BLaER1 (cell line): ENCODE results near the gene RBP3.

Experiments
- H3K27ac ChIP-seq: shearing (Covaris generic); formaldehyde crosslinking; 2 replicates; pipeline ENCODE4 v1.8.1; 2022
- H3K27me3 ChIP-seq: shearing (Covaris generic); formaldehyde crosslinking; 2 replicates; pipeline ENCODE4 v1.8.1; 2022
- H3K36me3 ChIP-seq: shearing (Covaris generic); formaldehyde crosslinking; 2 replicates; pipeline ENCODE4 v1.8.1; 2022
- H3K4me1 ChIP-seq: shearing (Covaris generic); formaldehyde crosslinking; 2 replicates; pipeline ENCODE4 v1.8.1; 2022
- H3K4me2 ChIP-seq: shearing (Covaris generic); formaldehyde crosslinking; 2 replicates; pipeline ENCODE4 v1.8.1; 2022
- H3K4me3 ChIP-seq: shearing (Covaris generic); formaldehyde crosslinking; 2 replicates; pipeline ENCODE4 v1.8.1; 2022
- H3K9ac ChIP-seq: shearing (Covaris generic); formaldehyde crosslinking; 2 replicates; pipeline ENCODE4 v1.8.1; 2022
- H3K9me3 ChIP-seq: shearing (Covaris generic); formaldehyde crosslinking; 2 replicates; pipeline ENCODE4 v1.8.1; 2022
- H4K20me1 ChIP-seq: shearing (Covaris generic); formaldehyde crosslinking; 2 replicates; pipeline ENCODE4 v1.8.1; 2022
- Cebpa-rat ChIP-seq: shearing (Covaris generic); IDR thresholded peaks from 2 replicates; pipeline ENCODE4 v1.8.1; 2022

RBP3 gene

DNA sequence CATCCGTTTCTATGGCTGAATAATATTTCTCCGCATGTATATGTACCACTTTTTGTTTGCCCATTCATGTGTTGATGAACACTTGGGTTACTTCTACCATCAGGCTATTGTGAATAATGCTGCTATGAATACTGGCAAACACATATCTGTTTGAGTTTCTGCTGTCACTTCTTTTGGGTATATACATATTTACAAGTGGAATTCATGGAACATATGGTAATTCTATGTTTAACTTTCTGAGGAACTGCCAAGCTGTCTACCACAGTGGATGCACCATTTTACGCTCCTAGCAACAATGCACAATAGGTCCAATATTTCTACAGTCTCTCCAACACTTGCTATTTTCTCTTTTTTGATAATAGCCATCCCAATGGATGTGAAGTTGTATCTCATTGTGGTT, 41.5 kb downstream of the RBP3 start:
- Histone ChIP-seq H3K27me3 (no peaks in the 10 kb centered on the region), H3K36me3 (no peaks in the 10 kb centered on the region), H3K9me3 (peaks cover 8% of the 10 kb centered on the region), H3K4me3 (no peak overlapping the region), H3K27ac (no peak overlapping the region), H3K4me1 (peaks cover 6% of the 10 kb centered on the region), H3K9ac (no peak overlapping the region), H4K20me1 (no peaks in the 10 kb centered on the region), H3K4me2 (no peak overlapping the region)
- no peak for TF ChIP-seq Cebpa-rat

- Histone ChIP-seq H3K4me2 (no peak overlapping the region), H3K9me3 (no peaks in the 10 kb centered on the region), H3K9ac (no peak overlapping the region), H3K4me1 (no peaks in the 10 kb centered on the region), H4K20me1 (no peaks in the 10 kb centered on the region), H3K4me3 (no peak overlapping the region), H3K36me3 (no peaks in the 10 kb centered on the region), H3K27me3 (no peaks in the 10 kb centered on the region), H3K27ac (no peak overlapping the region)
- no peak for TF ChIP-seq Cebpa-rat
These were observed 48.2 kb downstream of the RBP3 start for GRCh38 chr10:47396311-47396717.

GRCh38 chr10:47397256-47397655, 49.1 kb downstream of the RBP3 start:
- no peaks in the 10 kb centered on the region for H3K36me3 ChIP-seq
- H3K4me2 ChIP-seq = no peak overlapping the region
- no peaks in the 10 kb centered on the region for H3K9me3 ChIP-seq
- no peak overlapping the region for H3K27ac ChIP-seq
- H3K27me3 ChIP-seq = no peaks in the 10 kb centered on the region
- H4K20me1 ChIP-seq = no peaks in the 10 kb centered on the region
- H3K4me1 ChIP-seq = no peaks in the 10 kb centered on the region
- TF ChIP-seq Cebpa-rat = no peak
- no peak overlapping the region for H3K9ac ChIP-seq
- no peak overlapping the region for H3K4me3 ChIP-seq

GRCh38 chr10:47400251-47400650, 52.1 kb downstream of the RBP3 start:
- H3K36me3 ChIP-seq = no peaks in the 10 kb centered on the region
- H3K9ac ChIP-seq = no peak overlapping the region
- H3K4me3 ChIP-seq = no peak overlapping the region
- no peaks in the 10 kb centered on the region for H4K20me1 ChIP-seq
- H3K9me3 ChIP-seq = no peaks in the 10 kb centered on the region
- no peak for TF ChIP-seq Cebpa-rat
- H3K27me3 ChIP-seq = no peaks in the 10 kb centered on the region
- H3K27ac ChIP-seq = no peak overlapping the region
- H3K4me2 ChIP-seq = no peak overlapping the region
- no peaks in the 10 kb centered on the region for H3K4me1 ChIP-seq

DNA sequence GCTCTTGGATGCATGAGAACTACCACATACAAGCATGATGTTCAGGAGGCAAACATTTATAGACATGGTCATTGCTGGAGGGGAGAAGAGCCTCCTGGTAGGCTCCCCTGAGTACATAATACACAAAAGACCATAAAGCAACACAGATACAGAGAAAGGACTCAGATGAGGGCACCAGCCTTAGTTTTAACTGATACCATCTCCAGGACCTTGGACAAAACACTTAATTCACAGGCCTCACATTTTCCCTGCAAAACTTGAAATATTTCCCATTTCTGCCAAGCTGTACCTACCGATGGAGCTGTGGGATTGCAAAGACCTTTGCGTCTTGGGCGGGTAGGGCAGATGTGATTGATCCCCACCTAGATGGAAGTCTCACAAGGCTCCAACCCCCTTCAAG, 52.6 kb downstream of the RBP3 start:
- no peak overlapping the region for H3K27ac ChIP-seq
- TF ChIP-seq Cebpa-rat = no peak
- no peaks in the 10 kb centered on the region for H4K20me1 ChIP-seq
- no peak overlapping the region for H3K4me3 ChIP-seq
- H3K9me3 ChIP-seq = no peaks in the 10 kb centered on the region
- H3K9ac ChIP-seq = no peak overlapping the region
- H3K36me3 ChIP-seq = no peaks in the 10 kb centered on the region
- H3K4me2 ChIP-seq = no peak overlapping the region
- no peaks in the 10 kb centered on the region for H3K4me1 ChIP-seq
- no peaks in the 10 kb centered on the region for H3K27me3 ChIP-seq

- no peak overlapping the region for H3K4me3 ChIP-seq
- no peaks in the 10 kb centered on the region for H3K36me3 ChIP-seq
- no peak overlapping the region for H3K9ac ChIP-seq
- H4K20me1 ChIP-seq = no peaks in the 10 kb centered on the region
- H3K4me2 ChIP-seq = no peak overlapping the region
- H3K9me3 ChIP-seq = no peaks in the 10 kb centered on the region
- no peaks in the 10 kb centered on the region for H3K27me3 ChIP-seq
- no peaks in the 10 kb centered on the region for H3K4me1 ChIP-seq
- no peak for TF ChIP-seq Cebpa-rat
- H3K27ac ChIP-seq = no peak overlapping the region
These were observed 53.0 kb downstream of the RBP3 start for GRCh38 chr10:47401210-47401609.

DNA sequence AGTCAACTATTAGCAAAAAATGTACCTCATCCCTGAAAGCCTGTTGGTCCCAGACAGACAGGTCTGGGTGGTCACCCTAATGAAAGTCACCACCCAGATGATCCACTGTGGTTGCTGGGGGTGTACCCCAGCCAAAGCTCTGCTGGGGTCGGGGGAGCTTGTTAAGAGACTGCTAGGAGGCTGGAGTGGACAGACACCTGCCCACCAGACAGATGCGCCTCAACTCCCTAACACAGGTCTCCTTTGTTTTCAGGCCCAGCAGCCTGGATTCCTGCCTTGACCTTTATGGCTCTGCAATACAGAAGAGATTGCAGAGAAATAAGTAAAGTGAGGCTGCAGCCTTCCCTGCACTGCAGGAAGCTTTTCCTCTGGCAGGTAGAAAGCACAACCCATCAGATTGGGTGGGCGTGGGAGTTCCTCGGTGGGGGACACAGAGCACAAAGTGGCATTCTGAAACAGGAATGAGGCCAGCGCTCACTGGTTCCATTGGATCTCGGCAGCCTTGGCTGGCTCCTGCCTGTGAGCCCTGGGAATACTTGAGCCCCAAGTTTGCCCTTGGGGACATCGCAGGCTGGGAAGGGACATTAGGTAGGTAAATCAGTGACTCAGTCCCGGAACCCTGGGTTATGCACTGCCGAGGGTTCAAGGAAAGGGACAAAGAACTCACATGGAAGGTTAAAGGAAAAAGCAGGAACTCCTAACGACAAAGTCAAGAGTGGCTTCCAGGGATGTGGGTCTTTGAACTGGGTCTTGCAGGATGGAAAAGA, 53.9 kb downstream of the RBP3 start:
- H3K4me2 ChIP-seq = no peak overlapping the region
- no peaks in the 10 kb centered on the region for H3K27me3 ChIP-seq
- H3K36me3 ChIP-seq = no peaks in the 10 kb centered on the region
- no peak overlapping the region for H3K4me3 ChIP-seq
- no peaks in the 10 kb centered on the region for H3K4me1 ChIP-seq
- no peak overlapping the region for H3K27ac ChIP-seq
- H3K9ac ChIP-seq = no peak overlapping the region
- H3K9me3 ChIP-seq = no peaks in the 10 kb centered on the region
- TF ChIP-seq Cebpa-rat = no peak
- no peaks in the 10 kb centered on the region for H4K20me1 ChIP-seq

GRCh38 chr10:47402641-47403301, 54.6 kb downstream of the RBP3 start:
- Histone ChIP-seq H3K36me3 (no peaks in the 10 kb centered on the region), H3K4me3 (no peak overlapping the region), H3K4me1 (no peaks in the 10 kb centered on the region), H3K27me3 (no peaks in the 10 kb centered on the region), H4K20me1 (no peaks in the 10 kb centered on the region), H3K9ac (no peak overlapping the region), H3K4me2 (no peak overlapping the region), H3K27ac (no peak overlapping the region), H3K9me3 (no peaks in the 10 kb centered on the region)
- TF ChIP-seq Cebpa-rat = no peak

DNA sequence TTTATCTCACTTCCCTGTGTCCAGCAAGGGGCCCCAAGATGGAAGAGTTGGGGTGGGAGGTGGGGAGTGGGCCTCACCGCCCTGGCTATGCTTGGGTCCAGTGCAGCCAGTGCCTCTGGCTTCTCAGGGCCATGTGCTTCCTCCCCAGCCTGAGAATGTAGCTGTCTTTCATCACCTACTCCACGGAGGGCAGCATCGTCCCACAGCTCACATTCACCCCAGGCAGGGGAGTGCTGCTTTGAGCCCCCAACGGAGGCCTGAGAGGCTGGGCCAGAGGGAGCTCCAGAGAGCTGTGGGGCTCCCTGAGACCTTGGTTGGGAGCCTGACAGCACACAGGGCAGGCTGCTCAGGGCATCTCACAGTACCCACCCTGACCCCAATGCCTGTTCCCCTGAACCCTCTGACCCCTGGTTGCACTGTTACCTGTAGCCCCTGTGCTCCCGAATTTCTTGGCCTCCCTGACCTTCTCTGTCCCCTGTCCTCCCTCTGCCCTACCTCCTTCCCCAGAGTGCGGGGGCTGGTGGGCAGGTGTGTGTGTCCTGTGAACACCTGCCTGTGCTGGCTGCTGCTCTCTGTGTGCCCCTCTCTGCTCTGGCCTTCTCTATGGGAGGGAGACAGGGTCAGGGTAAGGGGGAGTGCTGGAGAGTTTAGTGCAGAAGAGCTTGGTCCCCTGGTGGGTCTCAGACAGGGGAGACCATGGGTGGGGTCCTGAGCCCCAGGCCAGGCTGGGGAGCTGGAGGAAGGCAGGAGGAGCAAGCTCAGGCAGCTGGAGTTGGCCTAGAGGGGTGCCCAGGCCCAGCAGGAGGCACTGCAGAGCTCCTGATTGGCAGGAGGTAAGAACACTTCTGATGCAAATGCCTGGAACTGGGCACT, 55.5 kb downstream of the RBP3 start:
- no peak for TF ChIP-seq Cebpa-rat
- no peaks in the 10 kb centered on the region for H4K20me1 ChIP-seq
- no peaks in the 10 kb centered on the region for H3K36me3 ChIP-seq
- peaks cover 6% of the 10 kb centered on the region for H3K4me1 ChIP-seq
- H3K27me3 ChIP-seq = no peaks in the 10 kb centered on the region
- H3K4me3 ChIP-seq = no peak overlapping the region
- H3K4me2 ChIP-seq = no peak overlapping the region
- no peak overlapping the region for H3K9ac ChIP-seq
- H3K27ac ChIP-seq = no peak overlapping the region
- H3K9me3 ChIP-seq = no peaks in the 10 kb centered on the region

GRCh38 chr10:47404446-47404845, 56.3 kb downstream of the RBP3 start:
- H3K9me3 ChIP-seq = no peaks in the 10 kb centered on the region
- no peaks in the 10 kb centered on the region for H3K36me3 ChIP-seq
- H3K27me3 ChIP-seq = no peaks in the 10 kb centered on the region
- H3K4me1 ChIP-seq = peaks cover 14% of the 10 kb centered on the region
- no peak overlapping the region for H3K9ac ChIP-seq
- no peak overlapping the region for H3K4me3 ChIP-seq
- TF ChIP-seq Cebpa-rat = no peak
- no peak overlapping the region for H3K27ac ChIP-seq
- H3K4me2 ChIP-seq = no peak overlapping the region
- H4K20me1 ChIP-seq = no peaks in the 10 kb centered on the region
